HTERT RPE-1 (cell line): ENCODE results near the gene SREBF2.

Experiments used
- in situ Hi-C: fragments of 300-500 bp; cut with MboI; formaldehyde crosslinking; loops from 4 replicates; pipeline ENCODE4 v1.14.3; 2020; ENCODE audit warnings: low sequenced_read_pairs

Gene SREBF2

GRCh38 chr22:41906822-41907221, 73.9 kb downstream of the SREBF2 start:
- in situ Hi-C loops: no loop called here

- in situ Hi-C loops: no loop called here
These were observed 74.8 kb downstream of the SREBF2 start for GRCh38 chr22:41907436-41908401.

DNA sequence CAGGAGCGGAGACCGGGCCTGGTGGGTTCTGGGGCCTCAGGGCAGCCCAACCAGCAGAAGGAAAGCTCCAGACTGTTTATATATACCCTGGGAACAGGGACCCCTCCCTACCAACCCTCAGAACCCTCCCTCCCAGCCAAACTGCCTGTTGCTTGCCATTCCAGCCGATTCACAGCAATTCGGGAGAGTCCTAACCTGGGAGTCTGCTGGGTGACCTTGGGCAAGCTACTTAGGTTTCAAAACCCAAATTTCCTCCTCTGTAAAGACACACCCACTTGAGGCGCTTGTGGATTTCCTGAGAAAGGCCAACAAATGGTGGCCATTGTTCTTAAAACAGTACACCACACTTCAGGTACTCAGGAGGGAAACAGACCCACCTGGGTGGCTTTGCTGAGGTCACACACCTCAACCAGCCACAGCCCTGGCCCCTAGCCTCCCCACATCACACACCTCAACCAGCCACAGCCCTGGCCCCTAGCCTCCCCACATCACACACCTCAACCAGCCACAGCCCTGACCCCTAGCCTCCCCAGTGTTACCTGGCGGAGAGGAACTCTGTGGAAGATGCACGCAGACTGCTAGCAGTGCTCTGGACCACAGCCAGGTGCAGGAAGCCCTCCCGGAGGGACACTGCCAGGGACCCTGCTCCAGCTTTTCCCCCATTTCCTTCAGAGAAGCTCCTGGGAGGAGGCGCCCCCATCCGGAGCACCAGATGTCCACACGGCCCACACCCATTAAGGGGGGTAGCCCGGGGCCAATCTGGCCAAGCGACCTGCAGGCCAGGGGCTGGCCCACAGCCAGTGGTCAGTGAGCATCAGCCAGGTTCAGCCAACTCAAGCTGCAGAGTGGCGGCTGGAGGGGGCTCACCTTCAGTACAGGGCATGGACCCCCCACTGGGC, 75.8 kb downstream of the SREBF2 start:
- in situ Hi-C loops: no loop called here

- in situ Hi-C loops: no loop called here
These were observed 76.6 kb downstream of the SREBF2 start for GRCh38 chr22:41909310-41910049.

DNA sequence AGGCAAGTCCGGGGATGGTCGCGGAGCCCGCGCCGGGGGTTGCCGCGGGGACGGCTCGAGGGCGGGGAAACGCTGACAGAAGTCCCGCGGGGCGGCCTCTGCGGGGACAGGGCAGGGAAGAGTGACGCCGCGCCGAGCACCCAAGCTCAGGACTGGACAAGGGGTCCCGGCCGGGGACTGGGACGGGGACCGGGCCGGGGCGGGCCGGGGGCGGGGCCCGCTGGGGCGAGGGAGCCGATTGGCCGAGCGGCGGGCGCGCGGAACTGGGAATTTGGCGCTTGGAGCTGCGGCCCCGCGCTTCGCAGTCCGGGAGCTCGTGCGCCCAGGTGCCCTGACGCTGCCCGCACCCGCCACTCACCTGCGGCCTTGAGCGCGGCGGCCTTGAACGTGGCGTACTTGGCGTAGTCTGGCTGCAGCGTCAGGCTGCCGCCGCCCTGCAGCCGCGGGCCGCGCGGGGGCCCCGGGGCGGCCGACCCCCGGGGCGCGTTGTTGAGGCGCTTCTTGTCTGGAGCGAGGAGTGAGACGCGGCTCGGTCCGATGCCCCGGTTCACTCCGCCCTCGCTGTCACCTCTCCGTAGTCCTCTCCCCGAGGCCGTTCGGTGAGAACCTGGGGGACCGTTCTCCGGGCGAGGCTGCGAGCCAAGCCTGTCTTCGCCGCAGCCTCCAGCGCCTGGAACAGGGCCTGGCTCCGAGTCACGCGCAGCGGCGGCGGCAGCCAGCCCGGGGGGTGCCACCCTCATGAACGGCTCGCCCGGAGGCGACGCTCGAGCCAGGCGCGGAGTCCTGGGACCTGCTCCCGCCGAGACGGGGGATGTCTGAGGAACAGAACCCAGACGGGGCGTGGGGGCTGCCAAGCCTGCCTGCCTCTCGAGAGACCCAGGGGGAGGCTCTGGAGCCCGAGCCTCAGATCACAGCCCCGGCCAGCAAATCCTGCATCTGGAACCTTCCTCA, 77.4 kb downstream of the SREBF2 start:
- in situ Hi-C loops: no loop called here

GRCh38 chr22:41911001-41911611, 78.2 kb downstream of the SREBF2 start:
- in situ Hi-C loops: no loop called here

DNA sequence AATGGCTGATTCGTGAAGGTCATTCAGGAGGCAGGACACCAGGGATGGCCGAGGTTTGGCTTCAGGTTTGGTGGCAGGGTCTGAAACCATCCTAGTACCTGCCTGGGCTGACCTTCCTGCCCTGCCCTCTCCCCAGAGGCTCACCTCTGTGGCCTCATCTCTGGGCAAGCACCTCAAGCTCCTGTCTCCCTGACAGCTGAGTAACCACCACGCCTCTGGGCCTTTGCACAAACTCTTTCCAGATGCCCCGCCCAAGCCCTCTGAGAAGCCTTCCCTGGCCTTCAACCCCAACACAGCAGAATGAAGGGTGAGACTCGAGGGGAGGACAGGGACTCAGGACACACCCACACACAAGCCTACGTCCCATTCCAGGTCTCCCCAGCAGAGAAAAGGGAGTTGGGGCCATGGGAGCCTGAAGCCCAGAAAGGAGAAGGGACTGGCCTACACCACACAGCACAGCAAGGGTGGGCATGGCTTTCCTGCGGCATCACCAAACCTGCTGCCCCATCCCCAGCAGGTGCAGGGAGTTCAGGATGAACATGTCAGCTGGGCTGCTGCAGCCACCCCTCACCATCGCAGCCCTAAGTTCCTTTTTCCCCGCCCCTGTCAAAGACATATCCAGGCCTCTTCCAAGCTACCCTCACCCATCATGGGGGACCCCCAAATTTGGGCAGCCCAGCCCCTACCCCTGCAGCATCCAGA, 79.6 kb downstream of the SREBF2 start:
- in situ Hi-C loops: no loop called here

- in situ Hi-C loops: no loop called here
These were observed 80.3 kb downstream of the SREBF2 start for GRCh38 chr22:41913040-41913719.

DNA sequence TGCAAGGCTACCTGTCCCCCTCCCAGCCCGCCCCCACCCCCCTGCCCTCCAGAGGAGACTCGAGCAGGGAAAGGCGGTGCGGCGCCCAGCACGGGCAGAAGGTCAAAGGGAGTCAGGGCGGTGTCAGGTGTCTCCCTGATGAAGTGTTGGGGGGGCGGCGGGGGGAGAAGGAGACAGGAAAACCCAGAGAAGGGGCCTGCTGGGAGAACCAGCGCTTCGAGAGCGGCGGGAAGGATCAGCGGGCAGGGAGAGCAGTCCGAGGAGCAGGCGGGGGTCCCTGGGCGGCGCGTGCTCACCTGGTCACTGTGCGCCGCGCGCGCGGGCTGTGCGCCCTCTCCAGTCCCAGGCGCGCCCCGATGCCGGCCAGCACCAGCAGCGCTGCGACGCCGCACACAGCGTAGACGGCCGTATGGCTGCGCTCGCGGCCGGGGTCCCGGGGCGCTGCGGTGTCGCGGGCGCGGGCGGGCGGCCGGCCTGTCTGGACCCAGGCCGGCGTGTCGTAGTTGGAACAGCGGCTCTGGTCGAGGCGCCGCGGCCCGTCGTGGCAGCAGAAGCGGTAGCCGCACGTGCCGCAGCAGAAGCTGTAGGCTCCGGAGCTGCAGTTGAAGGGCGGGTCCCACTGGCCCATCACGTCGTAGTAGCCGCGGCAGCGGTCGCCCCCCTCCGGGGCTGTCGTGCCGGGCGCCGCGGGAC, 81.1 kb downstream of the SREBF2 start:
- in situ Hi-C loops: no loop called here

- in situ Hi-C loops: no loop called here
These were observed 81.7 kb downstream of the SREBF2 start for GRCh38 chr22:41914611-41915034.

DNA sequence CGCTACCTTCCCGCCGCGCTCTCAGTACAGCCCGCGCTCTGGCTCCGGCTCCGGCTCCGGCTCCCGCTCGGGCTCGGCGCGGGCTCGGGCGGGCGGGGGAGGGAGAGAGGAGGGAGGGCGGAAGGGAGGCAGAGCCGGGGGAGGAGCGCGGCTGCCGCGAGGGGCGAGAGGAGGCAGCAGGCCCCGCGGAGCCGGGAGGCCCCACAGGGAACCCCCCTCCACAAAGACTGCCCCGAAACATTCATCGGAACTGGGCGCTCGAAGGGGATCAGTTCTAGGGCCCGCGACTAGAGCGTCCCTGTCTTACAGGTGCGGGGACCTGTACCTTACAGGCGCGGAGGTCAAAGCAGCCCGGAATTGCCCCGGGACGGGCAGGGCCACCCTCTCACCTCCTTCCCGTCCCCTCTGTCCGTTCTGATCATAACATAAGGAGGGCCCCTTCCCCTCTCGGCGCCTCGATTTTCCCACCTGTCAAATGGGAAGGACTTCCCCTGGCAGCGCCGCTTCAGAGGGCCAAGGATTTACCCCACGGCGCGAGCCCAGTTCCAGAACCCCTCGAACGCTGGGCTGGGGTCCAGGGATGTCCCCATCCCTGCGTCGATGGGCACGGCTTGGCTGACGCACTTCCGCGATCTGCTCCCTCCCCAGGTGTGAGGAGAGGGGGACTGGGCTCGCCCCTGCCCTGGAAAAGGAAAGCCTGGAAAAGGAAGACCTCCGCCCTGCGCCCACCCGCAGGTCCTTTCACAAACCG, 82.3 kb downstream of the SREBF2 start, which contains the start of gene SHISA8:
Gene SHISA8 (minus strand): TSS at position 40 of the 751 bp plus-strand sequence. CDS start 407 bp downstream, outside the sequence.
- in situ Hi-C loops: no loop called here

- in situ Hi-C loops: no loop called here
These were observed 83.0 kb downstream of the SREBF2 start for GRCh38 chr22:41915786-41916493.

DNA sequence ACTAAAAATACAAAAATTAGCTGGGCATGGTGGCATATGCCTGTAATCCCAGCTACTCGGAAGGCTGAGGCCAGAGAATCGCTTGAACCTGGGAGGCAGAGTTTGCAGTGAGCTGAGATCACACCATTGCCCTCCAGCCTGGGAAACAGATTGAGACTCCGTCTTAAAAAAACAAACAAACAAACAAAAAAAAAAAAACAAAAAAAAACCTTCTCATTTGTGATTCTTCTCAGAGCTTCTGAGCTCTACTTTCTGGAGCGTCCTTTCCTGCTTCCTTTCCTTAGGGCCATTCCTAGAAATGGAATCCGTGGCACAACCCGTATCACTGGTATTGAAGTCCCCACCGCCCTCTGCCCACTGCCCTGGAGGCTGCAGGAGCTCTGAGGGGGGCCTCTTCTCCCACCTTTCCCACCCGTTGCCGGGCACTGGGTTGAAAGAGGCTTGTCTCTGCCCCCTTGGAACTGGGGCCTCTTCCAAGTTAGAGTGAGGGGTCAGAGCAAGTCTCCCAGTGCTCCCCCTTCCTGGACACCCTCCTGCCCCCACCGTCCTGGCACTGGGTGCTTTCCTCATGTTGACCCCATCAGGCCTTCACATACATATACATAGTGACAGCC, 83.9 kb downstream of the SREBF2 start:
- in situ Hi-C loops: no loop called here

DNA sequence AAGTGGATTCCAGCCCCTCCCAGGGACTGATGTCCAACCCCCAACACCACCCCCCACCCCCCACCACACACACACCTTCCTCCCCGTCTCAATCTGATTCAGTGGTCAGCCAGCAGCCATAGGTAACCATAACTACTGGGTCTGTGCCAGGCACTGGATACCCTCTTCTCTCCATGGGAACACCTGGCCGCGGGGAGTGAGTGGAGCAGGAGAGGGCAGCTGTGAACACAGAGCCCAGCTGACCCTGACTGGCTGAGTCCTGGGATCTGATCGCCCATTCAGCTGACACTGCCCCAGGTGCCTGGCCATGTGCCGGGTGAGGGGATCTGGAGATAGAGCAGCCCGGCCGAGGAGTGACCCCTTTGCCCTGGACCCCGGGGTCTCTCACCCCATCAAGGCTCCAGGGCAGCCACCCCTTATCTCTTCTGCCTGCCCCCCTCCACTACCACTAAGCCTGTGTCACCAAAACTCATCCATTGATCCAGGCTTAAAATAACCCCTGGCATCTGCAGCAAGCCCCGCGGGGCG, 84.5 kb downstream of the SREBF2 start:
- in situ Hi-C loops: no loop called here
